Measurements from ENCODE around the gene REC8. TPM values are rescaled to one million over a fixed set of nuclear protein-coding genes. Genes with fewer than 3 reads are reported as not detected.

REC8 gene
- total and polyA plus RNA-seq, 2 of the 4 experiments (the other 2 are of a cell fraction), result 0.36 to 3.5 TPM

DNA sequence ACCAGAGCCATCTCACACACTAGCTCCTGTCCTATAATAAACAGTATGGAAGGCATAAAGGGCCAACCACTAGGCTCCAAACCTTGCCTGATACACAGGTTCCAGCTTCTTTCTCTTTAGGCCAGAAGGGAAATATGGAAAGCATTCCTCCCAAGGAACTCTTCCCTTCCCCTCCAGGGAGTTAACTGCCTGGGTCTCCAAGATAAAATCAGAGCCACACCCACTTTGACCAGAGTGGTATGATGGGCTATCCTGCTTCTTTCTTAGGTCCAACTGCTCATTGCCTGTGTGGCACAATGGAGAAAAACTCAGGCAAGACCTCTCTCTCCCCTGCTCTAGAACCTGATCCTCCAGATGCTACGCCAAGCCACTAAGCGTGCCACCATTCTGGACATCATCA lies 35.7 kb downstream of the REC8 start:
- Histone ChIP-seq H3K9ac (ENCODE audit: low read depth, low read length) (no peak overlapping the region), H2AFZ (replicated peaks; ENCODE audit: low read length, poor library complexity) (no peak overlapping the region), H3K27ac (ENCODE audit: insufficient read depth, low read length) (no peak overlapping the region), H3K9me3 (ENCODE audit: control insufficient read depth, insufficient read depth, low read length) (no peaks in the 10 kb centered on the region), H3K4me1 (ENCODE audit: control insufficient read depth, insufficient read depth, low read length) (no peaks in the 10 kb centered on the region), H3K4me2 (ENCODE audit: low read depth, low read length) (no peak overlapping the region), H3K14ac (replicated peaks; ENCODE audit: low read depth, low read length) (no peak overlapping the region), H2BK5ac (ENCODE audit: low read depth, low read length, poor library complexity, severe bottlenecking) (no peak overlapping the region), H2BK15ac (ENCODE audit: low read depth, low read length) (no peak overlapping the region), H4K8ac (ENCODE audit: low read depth in 2 of 2, low read length in 2 of 2) (no peak overlapping the region), H3K4ac (ENCODE audit: low read depth, low read length) (no peak overlapping the region), H2AK5ac (ENCODE audit: low read depth, low read length) (no peak overlapping the region), H3K36me3 (ENCODE audit: control insufficient read depth, insufficient read depth, low read length) (peaks cover 47% of the 10 kb centered on the region), H3K27me3 (ENCODE audit: control insufficient read depth, insufficient read depth, low read length) (no peaks in the 10 kb centered on the region), H3K9me1 (ENCODE audit: insufficient read depth, low read length) (peaks cover 11% of the 10 kb centered on the region; the same call in 1 of the 2 replicates), H3K4me3 (ENCODE audit: insufficient read depth, low read depth, low read length) (no peak overlapping the region), H3K79me1 (ENCODE audit: low read depth in 1 of 2, low read length in 2 of 2) (peaks cover 13 to 54% of the 10 kb centered on the region in 2 experiments), H4K5ac (ENCODE audit: low read depth, low read length) (no peak overlapping the region), H4K20me1 (ENCODE audit: insufficient read depth, low read length) (no peaks in the 10 kb centered on the region; the same call in 1 of the 2 replicates), H3K56ac (ENCODE audit: extremely low read depth, insufficient read depth, low read length) (no peak overlapping the region), H4K91ac (ENCODE audit: insufficient read depth, low read depth, low read length) (no peak overlapping the region), H3K23ac (ENCODE audit: low read depth, low read length) (no peak overlapping the region), H2AK9ac (replicated peaks; ENCODE audit: low read depth, low read length, poor library complexity) (no peak overlapping the region), H2BK20ac (ENCODE audit: low read depth, low read length) (no peak overlapping the region), H3K18ac (ENCODE audit: low read depth, low read length) (no peak overlapping the region), H2BK120ac (ENCODE audit: low read depth, low read length) (no peak overlapping the region)
- dilution Hi-C loops (cut with HindIII; ENCODE audit: low sequenced_read_pairs, unreplicated experiment), result no loop called here
- TF ChIP-seq CHD1 (IDR thresholded peaks at IDR 0.05; ENCODE audit: low read depth, low read length) (no peak), SMC3 (IDR thresholded peaks at IDR 0.05; ENCODE audit: low read depth, low read length) (no peak), BHLHE40 (IDR thresholded peaks at IDR 0.05; ENCODE audit: low read depth, low read length) (no peak), CTCF (conservative IDR thresholded peaks at IDR 0.05; ENCODE audit: low read depth, low read length) (no peak), RFX5 (IDR thresholded peaks at IDR 0.05; ENCODE audit: low read depth, low read length) (no peak), NFE2L2 (IDR thresholded peaks at IDR 0.05; ENCODE audit: low read depth, low read length) (no peak), MAFK (IDR thresholded peaks at IDR 0.05; ENCODE audit: low read depth, low read length) (no peak), MXI1 (IDR thresholded peaks at IDR 0.05; ENCODE audit: borderline replicate concordance, low read depth, low read length) (no peak), MAZ (IDR thresholded peaks at IDR 0.05; ENCODE audit: borderline replicate concordance, low read depth, low read length) (no peak), RCOR1 (IDR thresholded peaks at IDR 0.05; ENCODE audit: insufficient replicate concordance, low read length) (no peak), USF2 (IDR thresholded peaks at IDR 0.05; ENCODE audit: low read depth, low read length) (no peak), FOS (IDR thresholded peaks at IDR 0.05; ENCODE audit: low read depth, low read length) (no peak), RAD21 (IDR thresholded peaks at IDR 0.05; ENCODE audit: low read length) (no peak), POLR2A (IDR thresholded peaks at IDR 0.05; ENCODE audit: low read depth, low read length) (no peak), CEBPB (IDR thresholded peaks at IDR 0.05; ENCODE audit: low read depth, low read length) (no peak)
- TF ChIP-seq, protein P1, sequence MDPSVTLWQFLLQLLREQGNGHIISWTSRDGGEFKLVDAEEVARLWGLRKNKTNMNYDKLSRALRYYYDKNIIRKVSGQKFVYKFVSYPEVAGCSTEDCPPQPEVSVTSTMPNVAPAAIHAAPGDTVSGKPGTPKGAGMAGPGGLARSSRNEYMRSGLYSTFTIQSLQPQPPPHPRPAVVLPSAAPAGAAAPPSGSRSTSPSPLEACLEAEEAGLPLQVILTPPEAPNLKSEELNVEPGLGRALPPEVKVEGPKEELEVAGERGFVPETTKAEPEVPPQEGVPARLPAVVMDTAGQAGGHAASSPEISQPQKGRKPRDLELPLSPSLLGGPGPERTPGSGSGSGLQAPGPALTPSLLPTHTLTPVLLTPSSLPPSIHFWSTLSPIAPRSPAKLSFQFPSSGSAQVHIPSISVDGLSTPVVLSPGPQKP (IDR thresholded peaks at IDR 0.05; ENCODE audit: borderline replicate concordance, low read depth, low read length), result no peak
- in situ Hi-C loops (cut with MboI; ENCODE audit: low sequenced_read_pairs), result no loop called here
- CTCF ChIA-PET, result no interaction called here
- no TSS peak for BruUV-seq (replicated peaks)
- intact Hi-C loops (cut with micrococcal nuclease), result no loop called here
- DNase-seq (no peak), ATAC-seq (ENCODE audit: low read depth) (no peak)
- WGBS, 2 experiments (ENCODE audit: extremely low coverage in 2 of 2, insufficient read length in 1 of 2), result no CpG with 5 or more reads among the region's 2 CpGs
- POLR2A ChIA-PET (ENCODE audit: unreplicated experiment), result no interaction called here
